Astrocyte (in vitro differentiated cells and primary cell): ENCODE results near the gene IRF2. TPM values are rescaled to one million over a fixed set of nuclear protein-coding genes. Genes with fewer than 3 reads are reported as not detected.
A peak's percentile ranks its signal among the peaks of the same experiment; 100 is the strongest.

Source experiments
- DNase-seq: peaks from one replicate; pipeline ENCODE4 v3.0.0-alpha.2; 2010; ENCODE audit warnings: low read depth
- FAIRE-seq: peaks from 2 replicates; lab custom pipeline; 2011; peaks lifted over from hg19 to GRCh38; lab: Jason Lieb, UNC
- H2AFZ ChIP-seq: 2 replicates; pipeline ENCODE4 v1.6.0; 2012; ENCODE audit warnings: low read depth, low read length, inconsistent platforms
- H3K27ac ChIP-seq: 2 replicates; pipeline ENCODE4 v1.5.1; 2011; ENCODE audit warnings: low read depth, low read length, inconsistent platforms
- H3K27me3 ChIP-seq: 2 replicates; pipeline ENCODE4 v1.6.0; 2011; ENCODE audit warnings: low read length, inconsistent platforms; ENCODE audit not compliant: insufficient read depth
- H3K36me3 ChIP-seq: 2 replicates; pipeline ENCODE4 v1.5.1; 2011; ENCODE audit warnings: low read length, inconsistent platforms; ENCODE audit not compliant: insufficient read depth
- H3K4me1 ChIP-seq: 2 replicates; pipeline ENCODE4 v1.5.1; 2011; ENCODE audit warnings: low read length, inconsistent platforms; ENCODE audit not compliant: insufficient read depth
- H3K4me2 ChIP-seq: 2 replicates; pipeline ENCODE4 v1.6.0; 2012; ENCODE audit warnings: low read length, inconsistent platforms
- H3K4me3 ChIP-seq: 2 replicates; pipeline ENCODE4 v1.5.1; 2011; ENCODE audit warnings: low read depth, mild to moderate bottlenecking, low read length, inconsistent platforms; ENCODE audit not compliant: insufficient read depth
- H3K79me2 ChIP-seq: 2 replicates; pipeline ENCODE4 v1.6.0; 2012; ENCODE audit warnings: mild to moderate bottlenecking, low read length, inconsistent platforms; ENCODE audit not compliant: insufficient read depth
- H3K9ac ChIP-seq: 2 replicates; pipeline ENCODE4 v1.6.0; 2012; ENCODE audit warnings: mild to moderate bottlenecking, low read length, inconsistent platforms
- H3K9me3 ChIP-seq: 2 replicates; pipeline ENCODE4 v1.5.1; 2012; ENCODE audit warnings: low read depth, mild to moderate bottlenecking, low read length, inconsistent platforms; ENCODE audit not compliant: insufficient read depth
- H4K20me1 ChIP-seq: 2 replicates; pipeline ENCODE4 v1.6.0; 2012; ENCODE audit warnings: low read length, inconsistent platforms; ENCODE audit not compliant: insufficient read depth
- H3K27ac Mint-ChIP-seq: one replicate; pipeline ENCODE4 v1.8.0; 2021; ENCODE audit warnings: mild to moderate bottlenecking, mixed read lengths; ENCODE audit not compliant: unreplicated experiment
- H3K27me3 Mint-ChIP-seq: one replicate; pipeline ENCODE4 v1.8.0; 2021; ENCODE audit warnings: low read depth, mixed read lengths; ENCODE audit not compliant: unreplicated experiment
- H3K36me3 Mint-ChIP-seq: one replicate; pipeline ENCODE4 v1.8.0; 2021; ENCODE audit warnings: low read depth, mixed read lengths; ENCODE audit not compliant: unreplicated experiment
- H3K4me1 Mint-ChIP-seq: one replicate; pipeline ENCODE4 v1.8.0; 2021; ENCODE audit warnings: low read depth, mixed read lengths; ENCODE audit not compliant: unreplicated experiment
- H3K4me3 Mint-ChIP-seq: one replicate; pipeline ENCODE4 v1.8.0; 2021; ENCODE audit warnings: mild to moderate bottlenecking, moderate library complexity, mixed read lengths; ENCODE audit not compliant: unreplicated experiment
- H3K9me3 Mint-ChIP-seq: one replicate; pipeline ENCODE4 v1.8.0; 2021; ENCODE audit warnings: mild to moderate bottlenecking, mixed read lengths; ENCODE audit not compliant: unreplicated experiment
- CTCF ChIP-seq: IDR thresholded peaks from 2 replicates; pipeline ENCODE4 v1.5.1; 2011; ENCODE audit warnings: low read depth, mild to moderate bottlenecking, inconsistent platforms, low read length, moderate library complexity; ENCODE audit not compliant: insufficient read depth
- EZH2 ChIP-seq: IDR thresholded peaks from 2 replicates; pipeline ENCODE4 v1.6.1; 2012; ENCODE audit warnings: mild to moderate bottlenecking, low read length, inconsistent platforms; ENCODE audit not compliant: insufficient read depth
- total RNA-seq: library from RNA; stranded (reverse); gene quantifications from 2 replicates; pipeline ENCODE4 v1.2.1, GENCODE V29; 2021

Gene IRF2
- total RNA-seq, 1 donor from 2014 or later, result 12.6 TPM

- H3K4me2 ChIP-seq, result peak overlapping the region; percentile 73
- H3K9me3 ChIP-seq, result no peaks in the 10 kb centered on the region
- no peaks in the 10 kb centered on the region for H3K36me3 ChIP-seq
- Mint-ChIP-seq H3K4me3 (peak overlapping the region; percentile 29), H3K27me3 (no peaks in the 10 kb centered on the region), H3K27ac (peak overlapping the region; percentile 87), H3K4me1 (peaks cover 30% of the 10 kb centered on the region), H3K9me3 (no peaks in the 10 kb centered on the region), H3K36me3 (peaks cover 15% of the 10 kb centered on the region)
- H3K4me3 ChIP-seq, result no peak overlapping the region
- H3K27ac ChIP-seq, result peak overlapping the region; percentile 57
- H3K4me1 ChIP-seq, result peaks cover 20% of the 10 kb centered on the region
- FAIRE-seq (peak; percentile 81), DNase-seq (peak; percentile 85)
- TF ChIP-seq CTCF (no peak), EZH2 (no peak)
- H3K27me3 ChIP-seq, result no peaks in the 10 kb centered on the region
- peak overlapping the region; percentile 49 for H3K9ac ChIP-seq
- H2AFZ ChIP-seq, result peak overlapping the region; percentile 20
- peaks cover 14% of the 10 kb centered on the region for H4K20me1 ChIP-seq
- H3K79me2 ChIP-seq, result peaks cover 63% of the 10 kb centered on the region
These were observed 20.8 kb downstream of the IRF2 start for GRCh38 chr4:184453365-184454160.

GRCh38 chr4:184452740-184453139 lies 21.6 kb downstream of the IRF2 start:
- Histone ChIP-seq H3K79me2 (peaks cover 62% of the 10 kb centered on the region), H3K27ac (no peak overlapping the region), H3K36me3 (no peaks in the 10 kb centered on the region), H2AFZ (no peak overlapping the region), H3K4me3 (no peak overlapping the region), H3K4me2 (no peak overlapping the region), H3K9ac (no peak overlapping the region), H3K4me1 (peaks cover 20% of the 10 kb centered on the region), H3K27me3 (no peaks in the 10 kb centered on the region), H4K20me1 (peaks cover 8% of the 10 kb centered on the region), H3K9me3 (no peaks in the 10 kb centered on the region)
- DNase-seq (no peak), FAIRE-seq (no peak)
- TF ChIP-seq EZH2 (no peak), CTCF (no peak)
- peak overlapping the region; percentile 29 for H3K4me3 Mint-ChIP-seq
- no peaks in the 10 kb centered on the region for H3K27me3 Mint-ChIP-seq
- no peak overlapping the region for H3K27ac Mint-ChIP-seq
- H3K9me3 Mint-ChIP-seq, result no peaks in the 10 kb centered on the region
- peaks cover 16% of the 10 kb centered on the region for H3K36me3 Mint-ChIP-seq
- peaks cover 37% of the 10 kb centered on the region for H3K4me1 Mint-ChIP-seq

- no peak overlapping the region for H3K4me3 ChIP-seq
- Mint-ChIP-seq H3K9me3 (no peaks in the 10 kb centered on the region), H3K36me3 (peaks cover 10% of the 10 kb centered on the region), H3K27me3 (no peaks in the 10 kb centered on the region), H3K4me3 (no peak overlapping the region), H3K4me1 (peaks cover 39% of the 10 kb centered on the region), H3K27ac (no peak overlapping the region)
- H2AFZ ChIP-seq, result no peak overlapping the region
- H3K27ac ChIP-seq, result no peak overlapping the region
- no peak overlapping the region for H3K9ac ChIP-seq
- peaks cover 20% of the 10 kb centered on the region for H3K4me1 ChIP-seq
- H3K79me2 ChIP-seq, result peaks cover 60% of the 10 kb centered on the region
- H4K20me1 ChIP-seq, result no peaks in the 10 kb centered on the region
- FAIRE-seq (no peak), DNase-seq (no peak)
- H3K9me3 ChIP-seq, result no peaks in the 10 kb centered on the region
- no peak overlapping the region for H3K4me2 ChIP-seq
- no peaks in the 10 kb centered on the region for H3K27me3 ChIP-seq
- no peaks in the 10 kb centered on the region for H3K36me3 ChIP-seq
- TF ChIP-seq CTCF, result no peak
- TF ChIP-seq EZH2, result no peak
These were observed 22.6 kb downstream of the IRF2 start for GRCh38 chr4:184451726-184452125.
